Caki2 (cell line): ENCODE results near the gene NPR2. TPM values are rescaled to one million over a fixed set of nuclear protein-coding genes. Genes with fewer than 3 reads are reported as not detected.

Source experiments
- DNase-seq: peaks from one replicate; pipeline ENCODE4 v3.0.0-alpha.2; 2015; ENCODE audit warnings: low read depth
- in situ Hi-C: cut with HindIII; loops from 2 replicates; pipeline ENCODE4 v1.10.0; 2016; ENCODE audit warnings: low sequenced_read_pairs, low pct_unique_long_range_greater_than_20kb, mixed read lengths
- total RNA-seq: library from RNA; depleted of rRNA; stranded (reverse); fragments of >200 nt; shearing (Covaris generic); gene quantifications from 2 replicates; pipeline ENCODE4 v1.2.3, GENCODE V29; 2014; ENCODE audit warnings: low replicate concordance; rRNA removed

The NPR2 gene
- 2.0 TPM in 1 of 2 replicates, not detected in the other for total RNA-seq

- in situ Hi-C loops, result no loop called here
- no peak for DNase-seq
Measured at GRCh38 chr9:35791297-35791921, at the start of gene NPR2. NPR2 (plus strand) TSS chr9:35791591; CDS start chr9:35792409, 818 bp downstream.

GRCh38 chr9:35741740-35742139 lies 49.7 kb upstream of the NPR2 start:
- DNase-seq, result no peak
- in situ Hi-C loops, result no loop called here

GRCh38 chr9:35743452-35743851 lies 47.9 kb upstream of the NPR2 start:
- no peak for DNase-seq
- in situ Hi-C loops, result no loop called here

- no peak for DNase-seq
- in situ Hi-C loops, result no loop called here
Measured at GRCh38 chr9:35743880-35744518, 47.4 kb upstream of the NPR2 start.

GRCh38 chr9:35745569-35745968 lies 45.8 kb upstream of the NPR2 start:
- in situ Hi-C loops, result no loop called here
- DNase-seq, result no peak

GRCh38 chr9:35746583-35746982 lies 44.8 kb upstream of the NPR2 start:
- no peak for DNase-seq
- in situ Hi-C loops, result no loop called here

GRCh38 chr9:35748242-35748857 lies 43.0 kb upstream of the NPR2 start:
- DNase-seq, result no peak
- in situ Hi-C loops, result no loop called here

GRCh38 chr9:35748858-35749514 lies 42.4 kb upstream of the NPR2 start, which contains the start of the genes GBA2 and RGP1:
GBA2 (minus strand) TSS chr9:35749228; CDS start chr9:35748704, 524 bp downstream.
RGP1 (plus strand) TSS chr9:35749287; CDS start chr9:35749756, 469 bp downstream.
- in situ Hi-C loops, result no loop called here
- DNase-seq, result peak; percentile 70

GRCh38 chr9:35749515-35750255 lies 41.7 kb upstream of the NPR2 start:
- DNase-seq, result no peak
- in situ Hi-C loops, result no loop called here

GRCh38 chr9:35750256-35750531 lies 41.2 kb upstream of the NPR2 start:
- DNase-seq, result no peak
- in situ Hi-C loops, result no loop called here

- in situ Hi-C loops, result no loop called here
Measured at GRCh38 chr9:35753466-35753865, 37.9 kb upstream of the NPR2 start.

GRCh38 chr9:35754264-35754663 lies 37.1 kb upstream of the NPR2 start, which contains the start of gene MSMP:
MSMP (minus strand) TSS chr9:35754276; CDS start chr9:35754129, 147 bp downstream.
- in situ Hi-C loops, result no loop called here

More at GRCh38 chr9:35753466-35753865, 37.9 kb upstream of the NPR2 start:
- DNase-seq, result no peak

GRCh38 chr9:35755071-35755470 lies 36.3 kb upstream of the NPR2 start:
- in situ Hi-C loops, result no loop called here
- DNase-seq, result no peak

More at GRCh38 chr9:35754264-35754663, 37.1 kb upstream of the NPR2 start, which contains the start of gene MSMP:
- no peak for DNase-seq

GRCh38 chr9:35756275-35757225 lies 34.8 kb upstream of the NPR2 start:
- peak; percentile 50 for DNase-seq
- in situ Hi-C loops, result no loop called here

GRCh38 chr9:35757226-35757891 lies 34.0 kb upstream of the NPR2 start:
- DNase-seq, result peak; percentile 65
- in situ Hi-C loops, result no loop called here

GRCh38 chr9:35757892-35758275 lies 33.5 kb upstream of the NPR2 start:
- in situ Hi-C loops, result no loop called here
- DNase-seq, result no peak
